ENCODE results near the gene TUBB4B.

The TUBB4B gene

GRCh38 chr9:137270929-137271695 lies 30.0 kb downstream of the TUBB4B start:
- no peak for DNase-seq (ENCODE audit: low read depth, low spot score)

- DNase-seq (ENCODE audit: low read depth, low spot score): no peak
Observed at GRCh38 chr9:137271696-137272076, 30.6 kb downstream of the TUBB4B start.

GRCh38 chr9:137272241-137273094 lies 31.4 kb downstream of the TUBB4B start:
- DNase-seq (ENCODE audit: low read depth, low spot score): no peak

GRCh38 chr9:137273095-137273490 lies 32.0 kb downstream of the TUBB4B start:
- DNase-seq (ENCODE audit: low read depth, low spot score): no peak

GRCh38 chr9:137273611-137274320 lies 32.7 kb downstream of the TUBB4B start:
- no peak for DNase-seq (ENCODE audit: low read depth, low spot score)

- no peak for DNase-seq (ENCODE audit: low read depth, low spot score)
Observed at GRCh38 chr9:137275203-137275587, 34.1 kb downstream of the TUBB4B start.

- DNase-seq (ENCODE audit: low read depth, low spot score): no peak
Observed at GRCh38 chr9:137275588-137276472, 34.7 kb downstream of the TUBB4B start.

GRCh38 chr9:137276473-137277328 lies 35.6 kb downstream of the TUBB4B start:
- DNase-seq (ENCODE audit: low read depth, low spot score): no peak

- DNase-seq (ENCODE audit: low read depth, low spot score): no peak
Observed at GRCh38 chr9:137277329-137278041, 36.4 kb downstream of the TUBB4B start, which contains the start of gene TOR4A. Gene TOR4A, plus strand, starts transcription at chr9:137277726. Its CDS starts 964 bp downstream, at chr9:137278690.

- DNase-seq (ENCODE audit: low read depth, low spot score): no peak
Observed at GRCh38 chr9:137278061-137278701, 37.1 kb downstream of the TUBB4B start.

- DNase-seq (ENCODE audit: low read depth, low spot score): no peak
Observed at GRCh38 chr9:137278721-137279711, 37.9 kb downstream of the TUBB4B start.

- DNase-seq (ENCODE audit: low read depth, low spot score): no peak
Observed at GRCh38 chr9:137279741-137280473, 38.8 kb downstream of the TUBB4B start.

- no peak for DNase-seq (ENCODE audit: low read depth, low spot score)
Observed at GRCh38 chr9:137280474-137281344, 39.6 kb downstream of the TUBB4B start.

- DNase-seq (ENCODE audit: low read depth, low spot score): no peak
Observed at GRCh38 chr9:137281345-137282116, 40.4 kb downstream of the TUBB4B start.

GRCh38 chr9:137286975-137287383 lies 45.9 kb downstream of the TUBB4B start:
- no peak for DNase-seq (ENCODE audit: low read depth, low spot score)
